Stomach smooth muscle (tissue), 2 donors: ENCODE results near the gene ZNF324.
"Not testable (repeated sequence)": the region's sequence is repeated elsewhere in the genome, so short reads cannot be mapped to it uniquely, and the experiment has no call there.

Experiments
- H3K27ac ChIP-seq: one replicate; pipeline ENCODE4 v1.7.0; 2013; ENCODE audit warnings: mild to moderate bottlenecking, low read length, inconsistent platforms
- H3K27me3 ChIP-seq, 2 donors: one replicate each; pipeline ENCODE4 v1.7.0; 2013; ENCODE audit warnings: low read length in 2 of 2; ENCODE audit not compliant: insufficient read depth in 2 of 2, control insufficient read depth in 1 of 2
- H3K36me3 ChIP-seq, 2 donors: one replicate each; pipeline ENCODE4 v1.7.0; 2013; ENCODE audit warnings: low read length in 2 of 2; ENCODE audit not compliant: control insufficient read depth in 2 of 2, insufficient read depth in 2 of 2
- H3K4me1 ChIP-seq: one replicate; pipeline ENCODE4 v1.7.0; 2013; ENCODE audit warnings: low read length; ENCODE audit not compliant: control insufficient read depth, insufficient read depth
- H3K4me3 ChIP-seq, 2 donors: one replicate each; pipeline ENCODE4 v1.7.0; 2013; ENCODE audit warnings: low read length in 2 of 2
- H3K9ac ChIP-seq, 2 donors: one replicate each; pipeline ENCODE4 v1.7.0; 2013; ENCODE audit warnings: low read length in 2 of 2, mild to moderate bottlenecking in 1 of 2
- H3K9me3 ChIP-seq, 2 donors: one replicate each; pipeline ENCODE4 v1.7.0; 2013; ENCODE audit warnings: low read length in 2 of 2; ENCODE audit not compliant: control insufficient read depth in 2 of 2
- donor health status: healthy.
- donor health status: Pancreatic carcinoma.

ZNF324 gene

GRCh38 chr19:58451358-58452101, 15.3 kb upstream of the ZNF324 start, which contains the start of gene ZNF324B:
Gene ZNF324B (plus strand): TSS chr19:58451622. CDS start chr19:58453702, 2,080 bp downstream.
- Histone ChIP-seq H3K27me3 (no peaks in the 10 kb centered on the region), H3K9me3 (no peaks in the 10 kb centered on the region), H3K4me3 (peak within 1 kb of the TSS; percentile 66 to 87), H3K9ac (peak within 1 kb of the TSS; percentile 64 to 77), H3K27ac (no peak within 1 kb of the TSS), H3K4me1 (peaks cover 6% of the 10 kb centered on the region), H3K36me3 (peaks cover 3 to 12% of the 10 kb centered on the region in 2 donors)

DNA sequence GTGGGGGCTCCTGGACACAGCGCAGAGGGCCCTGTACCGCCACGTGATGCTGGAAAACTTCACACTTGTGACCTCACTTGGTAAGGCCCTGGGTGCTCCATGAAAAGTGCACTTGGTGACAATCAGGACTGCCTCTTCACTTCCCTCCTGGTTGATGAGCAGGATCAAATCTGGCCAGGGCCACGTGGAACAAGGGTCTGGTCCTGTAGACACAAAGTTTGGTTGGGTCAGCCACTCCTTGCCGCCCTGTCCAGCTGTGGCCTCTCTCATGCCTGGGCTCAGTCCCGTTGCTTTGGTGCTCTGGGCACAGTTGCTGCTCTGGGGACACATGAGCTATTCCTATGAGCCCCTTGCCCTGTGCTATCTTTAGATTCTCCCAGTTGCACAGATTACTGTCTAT, 13.1 kb upstream of the ZNF324 start:
- H3K27me3 ChIP-seq = no peaks in the 10 kb centered on the region
- no peak overlapping the region for H3K27ac ChIP-seq
- H3K9me3 ChIP-seq = no peaks in the 10 kb centered on the region
- no peak overlapping the region for H3K9ac ChIP-seq
- peaks cover 4 to 19% of the 10 kb centered on the region in 2 donors for H3K36me3 ChIP-seq
- H3K4me3 ChIP-seq = no peak overlapping the region
- H3K4me1 ChIP-seq = peaks cover 6% of the 10 kb centered on the region

DNA sequence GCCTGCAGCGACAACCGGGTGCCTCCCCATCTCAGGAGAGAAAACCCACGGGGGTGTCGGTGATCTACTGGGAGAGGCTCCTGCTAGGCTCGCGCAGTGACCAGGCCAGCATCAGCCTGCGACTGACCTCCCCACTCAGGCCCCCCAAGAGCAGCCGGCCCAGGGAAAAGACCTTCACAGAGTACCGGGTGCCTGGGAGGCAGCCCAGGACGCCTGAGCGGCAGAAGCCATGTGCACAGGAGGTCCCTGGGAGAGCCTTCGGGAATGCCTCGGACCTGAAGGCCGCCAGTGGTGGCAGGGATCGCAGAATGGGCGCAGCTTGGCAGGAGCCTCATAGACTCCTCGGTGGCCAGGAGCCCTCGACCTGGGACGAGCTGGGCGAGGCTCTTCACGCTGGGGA, 11.6 kb upstream of the ZNF324 start:
- Histone ChIP-seq H3K27me3 (no peaks in the 10 kb centered on the region), H3K36me3 (peaks cover 4 to 19% of the 10 kb centered on the region in 2 donors), H3K27ac (no peak overlapping the region), H3K9ac (no peak overlapping the region), H3K9me3 (no peaks in the 10 kb centered on the region), H3K4me3 (no peak overlapping the region), H3K4me1 (peaks cover 6% of the 10 kb centered on the region)

GRCh38 chr19:58456111-58456510, 10.8 kb upstream of the ZNF324 start:
- no peaks in the 10 kb centered on the region for H3K27me3 ChIP-seq
- H3K36me3 ChIP-seq = peaks cover 4 to 19% of the 10 kb centered on the region in 2 donors
- peaks cover 2% of the 10 kb centered on the region for H3K4me1 ChIP-seq
- no peak overlapping the region for H3K27ac ChIP-seq
- H3K9me3 ChIP-seq = no peaks in the 10 kb centered on the region
- no peak overlapping the region for H3K4me3 ChIP-seq
- no peak overlapping the region for H3K9ac ChIP-seq

GRCh38 chr19:58460039-58460438, 6.8 kb upstream of the ZNF324 start:
- H3K36me3 ChIP-seq = peaks cover 4 to 13% of the 10 kb centered on the region in 2 donors
- no peak overlapping the region for H3K9ac ChIP-seq
- no peaks in the 10 kb centered on the region for H3K4me1 ChIP-seq
- no peak overlapping the region for H3K27ac ChIP-seq
- H3K27me3 ChIP-seq = no peaks in the 10 kb centered on the region
- H3K9me3 ChIP-seq = no peaks in the 10 kb centered on the region
- no peak overlapping the region for H3K4me3 ChIP-seq

- Histone ChIP-seq H3K27ac (peak overlapping the region; percentile 41), H3K4me3 (peak overlapping the region; percentile 86 to 88), H3K27me3 (no peaks in the 10 kb centered on the region), H3K36me3 (peaks cover 9 to 11% of the 10 kb centered on the region in 2 donors), H3K9ac (peak overlapping the region; percentile 51 to 60), H3K4me1 (peaks cover 12% of the 10 kb centered on the region), H3K9me3 (no peaks in the 10 kb centered on the region)
These were observed 656 bp upstream of the ZNF324 start for GRCh38 chr19:58466089-58466759.

DNA sequence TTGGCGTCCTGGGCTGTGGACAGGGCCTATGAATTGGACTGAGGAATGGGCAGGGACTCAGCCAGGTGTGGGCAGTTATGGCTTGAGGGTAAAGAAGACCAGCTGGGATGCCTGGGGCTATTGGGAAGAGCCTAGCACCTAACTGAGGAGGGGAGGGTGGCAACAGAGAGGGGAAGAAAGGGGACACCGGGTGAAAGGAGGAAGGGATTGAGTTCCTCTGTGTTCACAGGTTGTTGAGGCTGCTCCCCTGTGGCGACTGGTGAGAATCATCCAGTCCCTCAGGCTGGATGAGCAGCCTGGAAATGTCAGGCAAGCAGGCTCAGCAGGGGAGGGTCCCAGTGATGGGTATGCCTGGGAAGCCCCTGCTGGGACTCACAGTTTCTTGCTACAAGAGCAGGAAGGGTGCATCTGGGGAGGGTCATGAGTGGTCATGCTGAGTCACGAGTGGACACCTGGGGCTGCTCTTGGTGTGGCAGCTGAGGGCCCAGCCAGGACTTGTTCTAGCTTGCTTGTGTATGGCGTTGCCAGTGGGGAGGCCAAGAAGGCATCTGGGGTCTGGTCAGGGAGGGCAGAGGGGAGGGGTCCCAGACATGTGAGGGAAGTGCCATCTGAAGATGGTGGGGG, 1.4 kb downstream of the ZNF324 start:
- Histone ChIP-seq H3K27me3 (no peaks in the 10 kb centered on the region), H3K4me3 (peak overlapping the region; percentile 29 to 70), H3K36me3 (peaks cover 9 to 22% of the 10 kb centered on the region in 2 donors), H3K9ac (peak overlapping the region in 1 of 2 donors; percentile 51), H3K9me3 (no peaks in the 10 kb centered on the region), H3K27ac (no peak overlapping the region), H3K4me1 (peaks cover 12% of the 10 kb centered on the region)

GRCh38 chr19:58469241-58470013, 2.5 kb downstream of the ZNF324 start:
- peaks cover 12% of the 10 kb centered on the region for H3K4me1 ChIP-seq
- no peaks in the 10 kb centered on the region for H3K27me3 ChIP-seq
- no peaks in the 10 kb centered on the region for H3K9me3 ChIP-seq
- peaks cover 9 to 24% of the 10 kb centered on the region in 2 donors for H3K36me3 ChIP-seq
- H3K27ac ChIP-seq = no peak overlapping the region
- H3K9ac ChIP-seq = no peak overlapping the region
- no peak overlapping the region for H3K4me3 ChIP-seq

DNA sequence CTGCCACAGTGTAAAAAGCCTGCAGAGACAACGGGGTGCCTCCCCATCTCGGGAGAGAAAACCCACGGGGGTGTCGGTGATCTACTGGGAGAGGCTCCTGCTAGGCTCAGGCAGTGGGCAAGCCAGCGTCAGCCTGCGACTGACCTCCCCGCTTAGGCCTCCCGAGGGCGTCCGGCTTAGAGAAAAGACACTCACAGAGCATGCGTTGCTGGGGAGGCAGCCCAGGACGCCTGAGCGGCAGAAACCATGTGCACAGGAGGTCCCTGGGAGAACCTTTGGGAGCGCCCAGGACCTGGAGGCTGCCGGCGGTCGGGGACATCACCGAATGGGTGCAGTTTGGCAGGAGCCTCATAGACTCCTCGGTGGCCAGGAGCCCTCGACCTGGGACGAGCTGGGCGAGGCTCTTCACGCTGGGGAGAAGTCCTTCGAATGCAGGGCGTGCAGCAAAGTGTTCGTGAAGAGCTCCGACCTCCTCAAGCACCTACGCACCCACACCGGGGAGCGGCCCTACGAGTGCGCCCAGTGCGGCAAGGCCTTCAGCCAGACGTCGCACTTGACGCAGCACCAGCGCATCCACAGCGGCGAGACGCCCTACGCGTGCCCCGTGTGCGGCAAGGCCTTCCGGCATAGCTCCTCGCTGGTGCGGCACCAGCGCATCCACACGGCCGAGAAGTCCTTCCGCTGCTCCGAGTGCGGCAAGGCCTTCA, 4.1 kb downstream of the ZNF324 start:
- not testable (repeated sequence) for H3K9ac ChIP-seq, H3K27me3 ChIP-seq, H3K9me3 ChIP-seq, H3K4me3 ChIP-seq, H3K27ac ChIP-seq
- Histone ChIP-seq H3K36me3 (peaks cover 9 to 24% of the 10 kb centered on the region in 2 donors), H3K4me1 (peaks cover 22% of the 10 kb centered on the region)

GRCh38 chr19:58471736-58472135, 4.9 kb downstream of the ZNF324 start:
- H3K36me3 ChIP-seq = peaks cover 9 to 24% of the 10 kb centered on the region in 2 donors
- H3K27ac ChIP-seq = no peak overlapping the region
- no peak overlapping the region for H3K9ac ChIP-seq
- H3K4me1 ChIP-seq = peaks cover 22% of the 10 kb centered on the region
- no peaks in the 10 kb centered on the region for H3K27me3 ChIP-seq
- H3K9me3 ChIP-seq = no peaks in the 10 kb centered on the region
- H3K4me3 ChIP-seq = no peak overlapping the region
